Measurements from ENCODE around the gene CBLB.
A peak's percentile ranks its signal among the peaks of the same experiment; 100 is the strongest.

CBLB gene

DNA sequence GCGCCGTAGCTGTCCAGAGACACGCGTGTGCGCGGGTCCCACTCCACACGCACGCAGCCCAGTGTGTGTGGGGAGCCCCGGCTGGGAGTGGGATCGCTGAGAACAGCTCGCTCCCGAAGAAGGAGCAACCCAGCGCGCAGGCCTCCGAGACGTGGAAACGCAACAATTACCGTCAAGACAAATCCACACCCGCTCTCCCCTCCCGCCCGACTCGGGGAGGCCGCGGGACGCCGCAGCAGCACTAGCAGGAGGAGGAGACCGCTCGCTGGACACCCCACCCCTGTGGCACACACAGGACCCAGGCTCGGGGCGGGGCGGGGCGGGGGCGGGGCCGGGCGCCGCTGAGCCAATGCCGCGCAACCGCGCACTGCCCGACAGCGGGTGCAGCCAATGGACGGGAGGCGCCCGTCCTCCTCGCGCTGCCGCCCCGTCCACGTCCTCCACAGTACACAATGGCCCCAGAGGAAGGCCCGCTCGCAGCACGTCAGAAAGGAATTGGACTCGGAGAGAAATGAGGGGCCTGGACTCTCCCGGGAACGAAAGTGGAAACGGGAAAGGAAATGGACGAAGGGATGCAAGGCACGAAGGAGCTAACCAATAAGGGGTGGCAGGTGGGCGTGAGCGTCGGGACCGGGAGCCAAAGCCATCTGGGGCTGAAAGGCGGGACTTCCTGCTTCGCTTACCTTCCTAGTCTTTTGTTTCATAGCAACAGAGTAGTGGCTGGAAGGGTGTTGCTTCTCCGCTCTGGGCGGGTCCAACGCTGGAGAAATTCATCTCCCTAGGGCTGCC, at the start of gene CBLB:
Gene CBLB (minus strand): TSS at position 271 of the 789 bp plus-strand sequence. CDS start 1,435 bp downstream, outside the sequence.
- DNase-seq, result peak; percentile 95

DNA sequence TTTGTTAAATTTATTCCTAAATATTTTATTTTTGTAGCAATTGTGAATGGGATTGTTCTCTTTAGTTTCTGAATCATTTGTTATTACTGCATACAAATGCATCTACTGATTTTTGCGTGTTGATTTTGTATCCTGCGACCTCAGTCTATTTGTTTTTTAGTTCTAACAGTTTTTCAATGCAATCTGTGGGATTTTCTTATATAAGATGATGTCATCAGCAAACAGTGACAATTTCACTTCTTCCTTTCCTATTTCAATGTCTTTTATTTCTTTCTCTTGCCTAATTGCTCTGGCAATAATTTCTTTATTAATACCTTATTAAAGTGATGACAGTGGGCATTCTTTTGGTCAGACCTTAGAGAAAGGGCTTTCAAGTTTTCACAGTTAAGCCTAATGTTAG, 48.0 kb upstream of the CBLB start:
- no peak for DNase-seq

DNA sequence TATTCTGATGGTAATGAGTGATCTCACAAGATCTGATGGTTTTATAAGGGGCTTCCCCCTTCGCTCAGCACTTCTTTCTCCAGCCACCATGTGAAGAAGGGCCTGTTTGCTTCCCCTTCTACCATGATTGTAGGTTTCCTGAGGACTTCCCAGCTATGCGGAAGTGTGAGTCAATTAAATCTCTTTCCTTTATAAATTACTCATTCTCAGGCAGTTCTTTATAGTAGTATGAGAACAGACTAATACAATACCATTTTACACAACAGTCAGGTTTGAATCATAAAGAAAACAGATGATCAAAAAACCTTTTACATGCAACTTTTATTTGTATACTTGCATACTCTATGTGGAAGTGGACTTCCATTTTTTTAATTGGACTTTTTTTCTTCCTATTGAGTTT, 46.7 kb upstream of the CBLB start:
- DNase-seq, result no peak

DNA sequence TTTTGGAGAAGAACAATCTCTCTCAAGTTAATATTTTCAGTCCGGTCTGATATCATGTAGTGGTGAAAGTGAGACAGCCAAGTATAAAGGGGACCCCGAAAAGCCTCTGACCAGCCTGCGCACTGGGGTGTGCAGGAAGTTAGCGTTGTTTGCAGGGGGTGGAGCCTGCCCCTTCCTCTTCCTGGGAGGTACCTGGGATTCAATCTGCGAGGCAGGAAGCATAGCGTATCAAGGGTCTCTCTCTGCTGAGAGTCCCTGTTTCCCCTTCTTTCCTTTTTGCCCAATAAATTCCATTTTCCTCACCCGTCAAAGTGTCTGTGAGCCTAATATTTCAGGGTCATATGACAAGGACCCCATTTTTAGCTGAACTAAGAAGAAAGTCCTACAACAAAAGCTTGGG, 44.8 kb upstream of the CBLB start:
- DNase-seq, result no peak

DNA sequence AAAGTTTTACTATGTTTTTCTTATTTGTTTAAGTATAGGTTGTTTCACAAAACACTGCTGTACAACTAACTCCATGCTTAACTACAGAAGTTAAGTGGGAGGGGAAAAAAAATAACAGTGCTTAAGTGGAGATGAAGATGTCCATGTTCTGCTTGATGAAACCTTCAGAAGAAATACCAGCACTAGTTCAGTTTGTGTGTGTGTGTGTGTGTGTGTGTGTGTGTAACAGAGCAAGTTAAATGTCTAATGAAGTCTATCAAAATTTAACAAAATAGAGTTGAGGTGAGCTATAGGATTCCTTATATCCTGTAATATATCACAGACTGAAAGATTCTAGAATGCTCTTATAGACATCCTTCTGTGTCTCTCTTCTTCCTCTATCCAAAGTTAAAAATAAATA, 44.1 kb upstream of the CBLB start:
- no peak for DNase-seq

DNA sequence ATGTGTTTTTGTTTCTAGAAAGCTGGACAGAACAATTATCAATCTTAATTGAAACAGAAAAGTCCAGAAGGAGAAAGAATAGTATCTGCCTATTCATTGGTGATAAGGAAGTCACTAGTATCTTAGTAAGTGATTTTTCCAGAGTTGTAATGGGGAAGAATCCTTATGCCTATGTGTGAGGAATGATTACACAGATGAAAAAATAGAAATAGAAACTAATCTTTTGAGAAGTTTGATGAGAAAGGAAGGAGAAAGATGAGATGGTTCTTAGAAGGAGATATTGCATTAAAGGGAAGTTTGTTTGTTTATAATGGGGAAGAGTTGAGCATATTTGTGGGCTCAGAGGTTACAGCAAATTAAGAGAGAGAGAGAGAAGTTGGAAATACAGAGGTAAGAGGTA, 42.7 kb upstream of the CBLB start:
- no peak for DNase-seq

DNA sequence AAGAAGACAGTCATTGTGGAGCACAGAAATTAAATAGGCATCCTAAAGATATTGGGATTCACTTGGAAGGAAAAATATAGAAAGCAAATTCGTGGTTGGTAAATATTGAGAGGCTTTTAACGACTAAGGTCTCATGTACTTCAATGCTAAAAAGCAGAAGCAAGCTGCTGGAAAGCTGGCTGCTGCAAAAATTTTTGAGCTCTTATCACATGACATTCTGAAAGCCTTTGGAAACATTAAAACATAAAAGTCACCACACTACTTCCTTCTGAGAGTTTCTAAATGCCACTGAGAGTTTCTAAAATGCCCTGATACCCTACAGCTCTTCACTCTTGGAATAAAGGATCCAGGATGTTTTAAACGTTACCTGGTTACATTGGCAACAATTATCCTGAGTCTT, 39.0 kb upstream of the CBLB start:
- no peak for DNase-seq

DNA sequence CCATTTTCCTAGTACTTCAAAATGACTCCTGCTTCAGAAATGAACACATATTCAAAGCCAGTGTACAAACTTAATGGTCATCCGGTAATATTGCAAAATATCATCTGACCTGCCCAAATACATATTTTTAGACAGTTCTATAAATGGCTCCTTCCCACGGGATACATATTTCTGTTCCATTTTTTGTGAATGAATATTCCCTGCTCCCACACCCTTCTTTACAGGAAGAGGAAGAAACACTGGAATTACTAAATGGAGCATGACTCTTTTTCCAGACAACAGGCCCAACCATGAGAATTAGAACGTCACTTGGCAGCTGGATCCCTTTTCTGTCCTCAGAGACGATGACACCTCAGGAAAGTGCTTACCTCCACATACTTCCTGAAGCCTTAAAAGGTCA, 38.0 kb upstream of the CBLB start:
- no peak for DNase-seq

DNA sequence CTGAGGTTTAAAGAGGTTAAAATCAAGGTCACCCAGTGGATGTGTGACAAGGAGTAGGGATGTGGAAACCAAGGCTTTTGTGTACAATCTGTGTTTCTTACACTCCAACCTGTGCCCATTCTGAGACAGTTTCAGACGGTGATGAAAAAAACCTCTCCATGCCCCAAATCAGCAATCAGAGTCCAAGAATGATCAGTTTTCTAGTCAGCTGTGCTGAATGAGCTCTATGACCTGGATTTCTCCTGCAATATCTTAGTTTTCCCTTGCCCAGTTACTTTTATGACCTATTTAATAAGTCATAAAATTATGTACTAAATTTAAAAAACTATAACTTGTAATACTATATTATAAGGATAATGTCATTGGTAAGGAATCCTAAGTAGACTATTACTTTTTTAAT, 37.5 kb upstream of the CBLB start:
- DNase-seq, result no peak

DNA sequence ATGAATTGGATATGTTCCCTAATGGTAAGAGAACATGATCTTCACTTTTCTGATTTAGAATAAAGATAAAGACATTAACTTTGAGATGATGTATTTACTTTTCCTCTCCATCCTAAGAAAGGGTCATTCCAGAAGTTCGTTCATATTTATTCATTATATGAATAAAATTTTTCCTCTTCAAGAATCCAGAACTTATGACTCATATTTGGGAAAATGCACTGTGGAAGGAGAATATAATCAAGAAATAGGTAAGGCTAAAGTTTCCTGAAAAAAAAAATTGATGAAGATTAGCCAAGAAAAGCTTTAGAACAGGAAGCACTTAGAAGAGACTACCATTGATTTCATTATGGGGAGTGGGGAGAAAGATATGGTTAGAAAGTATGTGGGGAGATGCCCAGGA, 36.5 kb upstream of the CBLB start:
- DNase-seq, result no peak

DNA sequence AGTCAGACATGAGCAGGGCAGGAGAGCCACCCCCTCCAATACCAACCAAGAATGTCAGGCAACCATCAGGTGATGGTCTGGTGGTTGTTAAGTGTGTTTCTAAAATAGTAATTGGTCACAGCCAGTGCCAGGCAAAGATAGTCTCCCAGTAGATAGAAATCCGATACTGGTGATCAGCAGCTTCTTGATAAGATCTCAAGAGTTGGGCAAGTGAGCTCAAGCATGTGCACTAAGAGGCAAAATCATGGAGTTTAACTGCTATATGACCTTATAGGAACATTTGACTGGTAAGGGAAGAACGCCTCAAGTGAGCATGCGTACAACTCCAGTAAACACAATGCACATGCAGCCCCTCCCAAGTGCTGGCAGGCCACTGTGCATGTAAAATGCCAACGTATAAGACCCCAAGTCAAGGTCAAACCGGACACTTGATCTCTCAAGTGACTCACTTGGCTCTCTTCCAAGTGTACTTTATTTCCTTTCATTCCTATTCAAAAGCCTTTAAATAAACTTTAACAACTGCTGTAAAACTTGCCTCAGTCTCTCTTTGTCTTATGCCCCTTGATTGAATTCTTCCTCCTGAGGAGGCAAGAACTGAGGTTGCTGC, 36.0 kb upstream of the CBLB start:
- no peak for DNase-seq

DNA sequence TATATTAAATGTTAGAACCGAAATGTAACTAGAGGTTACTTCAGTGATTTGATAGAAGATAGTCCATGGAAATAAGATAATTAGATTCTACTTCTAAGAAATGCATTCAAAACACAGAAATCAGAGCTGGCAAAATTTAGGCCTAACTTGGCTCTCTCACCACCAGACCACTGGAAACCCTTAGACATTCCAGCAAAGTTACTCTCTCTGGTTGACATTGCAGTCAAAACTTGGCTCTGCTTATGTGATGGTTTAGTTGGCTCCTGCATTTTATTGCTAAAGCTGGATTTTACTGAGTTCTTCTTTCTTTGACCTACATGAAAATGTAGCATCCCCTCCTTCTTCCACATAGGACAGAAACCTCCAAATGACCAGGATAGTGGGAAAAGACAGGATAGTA, 35.4 kb upstream of the CBLB start:
- no peak for DNase-seq

DNA sequence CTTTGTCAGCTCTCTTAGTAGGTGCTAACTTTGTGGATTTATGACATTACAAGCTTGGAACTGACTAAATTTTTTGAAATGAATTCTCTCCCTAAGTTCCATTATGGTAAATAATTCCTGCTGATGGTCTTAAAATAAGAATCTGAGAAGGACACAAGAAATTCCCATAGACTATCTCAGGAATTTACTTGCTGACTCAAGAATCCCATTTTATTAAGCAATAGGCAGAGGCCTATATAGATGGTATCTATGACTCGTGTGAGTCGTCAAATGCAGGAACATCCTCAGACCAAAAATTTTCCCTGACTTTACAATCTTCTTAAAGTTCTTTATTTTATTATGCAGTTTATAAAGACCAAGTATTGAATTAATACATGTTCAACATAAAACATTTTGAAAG, 30.7 kb upstream of the CBLB start:
- DNase-seq, result no peak

DNA sequence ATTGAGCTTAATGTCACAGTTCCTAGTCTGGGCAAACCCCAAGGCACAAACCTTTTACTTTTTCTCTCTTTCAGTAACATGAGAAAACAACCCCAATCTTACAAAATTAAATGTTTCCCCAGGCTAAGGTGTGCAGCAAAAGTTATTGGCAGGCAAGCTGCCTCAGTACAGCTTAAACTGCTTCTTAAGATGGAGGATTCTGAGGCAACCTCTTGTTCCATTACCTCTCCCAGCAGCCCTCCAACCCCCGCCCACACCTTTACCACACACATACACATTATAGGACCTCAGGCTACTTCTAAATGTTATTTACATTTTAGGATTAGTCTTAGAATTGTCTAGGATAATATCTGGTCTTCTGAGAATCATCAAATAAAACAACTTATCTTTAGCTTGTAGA, 22.3 kb upstream of the CBLB start:
- DNase-seq, result no peak

DNA sequence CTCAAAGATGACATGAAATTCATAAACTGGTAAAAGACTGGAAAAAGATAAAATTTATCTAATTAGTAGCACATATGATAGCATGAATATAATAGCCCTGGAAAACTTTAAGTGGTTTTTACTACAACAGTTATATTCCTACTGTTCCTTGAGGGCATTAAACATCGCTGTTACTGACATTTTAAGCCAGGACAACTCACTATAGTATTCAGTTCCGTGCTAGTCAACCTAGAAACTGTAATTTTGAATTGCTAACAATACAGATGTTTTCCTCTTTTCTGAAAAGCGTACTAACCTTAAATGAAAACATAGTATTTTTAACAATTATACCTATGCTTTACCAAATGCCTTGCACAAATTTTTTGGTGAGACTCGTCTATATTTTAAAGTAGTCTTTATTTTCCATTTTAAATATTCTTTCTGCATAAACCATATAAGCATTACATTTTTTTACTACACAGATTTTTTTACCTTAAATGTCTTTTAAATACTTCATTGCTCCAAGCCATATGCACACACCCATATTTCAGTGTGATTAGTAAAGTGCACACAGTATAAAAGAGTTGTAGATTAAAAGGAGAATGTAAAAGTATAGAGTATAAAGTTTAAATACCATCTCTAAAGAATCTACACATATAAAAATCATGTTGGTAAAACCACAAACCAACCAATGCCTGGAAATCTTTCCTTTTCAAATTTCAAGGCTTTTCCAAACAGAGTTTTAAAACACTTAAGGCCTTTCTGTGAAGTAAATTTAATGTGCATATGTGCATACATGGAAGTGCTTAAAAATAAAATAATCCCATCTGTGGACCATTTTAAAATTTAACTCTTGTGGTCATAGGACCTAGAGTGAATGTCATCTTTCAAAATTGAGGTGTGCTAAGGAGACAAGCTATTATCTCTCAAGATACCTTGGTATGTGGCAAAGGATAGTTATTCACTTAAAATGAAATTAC, 20.1 kb upstream of the CBLB start:
- DNase-seq, result no peak

DNA sequence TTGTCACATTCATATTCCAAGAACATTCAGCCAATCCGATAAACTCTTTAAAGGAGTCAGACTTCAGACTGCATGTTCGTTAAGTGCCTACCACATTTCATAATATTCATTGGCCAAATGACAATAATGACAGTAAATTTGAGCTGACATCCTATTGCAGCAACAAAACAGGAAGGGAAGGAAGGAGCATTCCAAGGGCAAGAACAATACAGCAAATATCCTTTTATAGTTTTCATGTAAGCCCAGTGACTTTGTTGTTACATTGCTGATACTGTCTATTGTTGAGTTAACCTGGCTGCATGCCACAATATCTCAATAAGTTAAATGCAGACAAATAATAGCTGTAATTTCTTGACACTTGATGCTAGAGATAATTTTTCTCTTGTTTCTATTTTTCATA, 16.4 kb upstream of the CBLB start:
- no peak for DNase-seq

DNA sequence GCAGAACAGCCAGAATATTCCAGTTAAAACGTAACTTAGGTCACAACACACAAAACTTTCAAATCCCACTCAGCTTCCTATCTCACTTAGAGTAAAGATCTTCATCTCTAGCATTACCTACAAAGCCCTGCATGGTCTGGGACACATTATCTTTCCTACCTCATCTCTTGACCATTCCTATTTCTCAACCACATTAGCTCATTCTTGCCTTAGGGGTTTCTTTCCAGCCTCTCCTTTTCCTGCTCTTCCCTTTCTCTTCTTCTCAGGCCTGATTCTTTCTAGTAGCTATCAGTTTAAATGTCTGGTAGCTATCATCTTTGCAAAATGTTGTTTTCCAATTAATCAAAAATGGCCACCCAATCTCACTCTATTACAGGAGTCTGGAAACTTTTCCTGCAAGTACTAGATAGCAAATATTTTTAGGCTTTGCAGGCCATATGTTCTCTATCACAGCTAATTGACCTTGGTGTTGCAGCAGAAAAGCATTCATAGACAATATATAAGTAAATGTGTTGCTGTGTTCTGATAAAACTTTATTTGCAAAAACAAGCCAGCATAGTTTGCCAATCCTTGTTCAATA, 15.1 kb upstream of the CBLB start:
- DNase-seq, result no peak

DNA sequence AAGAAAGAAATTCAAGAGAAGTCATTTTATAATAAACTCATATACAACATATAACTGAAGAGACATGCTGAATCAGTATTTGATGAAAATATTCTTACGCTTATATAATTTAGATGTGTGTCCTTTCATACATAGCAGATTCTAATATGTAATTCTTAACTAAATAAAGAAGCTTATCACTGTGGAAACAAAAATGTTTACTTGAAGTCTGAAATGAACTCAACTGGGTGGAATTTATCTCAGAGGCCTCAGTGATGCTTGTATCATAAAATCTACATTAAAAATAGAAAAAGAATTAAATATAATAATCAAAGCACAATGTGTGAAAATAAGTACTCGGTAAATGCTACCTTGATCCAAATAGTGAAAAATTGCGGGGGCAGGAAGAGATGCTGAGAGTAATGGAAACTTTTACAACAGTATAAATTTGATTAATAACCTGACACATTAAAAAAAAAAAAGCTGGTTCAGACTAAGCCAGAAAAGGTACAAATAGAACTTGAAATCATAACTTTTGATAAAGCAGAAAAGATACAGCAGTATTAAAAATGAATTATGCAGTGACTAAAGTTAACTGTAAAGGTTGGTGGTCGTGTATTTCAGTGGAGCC, 12.0 kb upstream of the CBLB start:
- DNase-seq, result no peak

DNA sequence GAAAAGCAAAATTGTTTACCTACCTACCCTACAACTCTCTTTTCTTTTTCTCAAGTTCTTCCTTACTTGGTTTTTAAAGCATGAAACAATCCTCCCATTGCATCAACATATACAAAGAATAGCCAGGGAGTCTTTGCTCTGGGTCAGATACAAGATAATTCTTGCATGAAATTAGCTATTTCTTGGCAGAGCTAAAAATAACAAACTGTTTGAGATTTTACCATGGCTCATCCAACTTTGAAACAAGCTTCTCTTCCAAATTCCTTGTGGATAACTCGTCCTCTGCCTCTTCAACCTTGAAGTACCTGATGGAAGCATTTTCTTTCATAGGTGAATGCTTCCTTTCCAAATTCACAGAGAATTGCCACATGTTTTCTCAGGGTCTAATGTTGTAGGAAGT, 9.2 kb upstream of the CBLB start:
- DNase-seq, result no peak

DNA sequence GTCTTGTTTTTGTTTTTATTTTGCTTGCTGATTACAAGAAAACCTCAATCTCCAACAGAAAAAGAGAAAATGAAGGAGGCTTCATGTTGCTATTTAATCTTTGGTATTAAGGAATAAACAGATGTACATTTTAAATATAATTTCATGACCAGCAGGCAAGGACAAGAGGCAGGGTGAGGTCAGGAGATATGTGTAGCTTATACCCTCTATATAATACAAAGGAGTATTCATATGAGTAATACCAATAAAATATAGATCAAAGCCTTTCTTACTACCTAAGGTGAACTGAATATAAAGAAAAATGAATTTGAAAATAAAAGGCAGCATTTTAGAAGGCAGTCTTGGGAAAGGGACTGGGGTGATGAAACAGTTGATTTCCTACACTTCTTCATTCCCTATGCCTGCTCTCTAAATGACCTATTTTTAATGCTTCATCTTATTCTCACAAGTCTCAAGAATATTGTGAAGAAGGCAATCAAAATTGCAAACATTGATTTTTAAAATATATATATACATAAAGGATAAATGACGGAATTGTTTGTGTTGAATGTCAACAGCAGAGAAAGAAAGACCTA, 8.6 kb upstream of the CBLB start:
- DNase-seq, result no peak

DNA sequence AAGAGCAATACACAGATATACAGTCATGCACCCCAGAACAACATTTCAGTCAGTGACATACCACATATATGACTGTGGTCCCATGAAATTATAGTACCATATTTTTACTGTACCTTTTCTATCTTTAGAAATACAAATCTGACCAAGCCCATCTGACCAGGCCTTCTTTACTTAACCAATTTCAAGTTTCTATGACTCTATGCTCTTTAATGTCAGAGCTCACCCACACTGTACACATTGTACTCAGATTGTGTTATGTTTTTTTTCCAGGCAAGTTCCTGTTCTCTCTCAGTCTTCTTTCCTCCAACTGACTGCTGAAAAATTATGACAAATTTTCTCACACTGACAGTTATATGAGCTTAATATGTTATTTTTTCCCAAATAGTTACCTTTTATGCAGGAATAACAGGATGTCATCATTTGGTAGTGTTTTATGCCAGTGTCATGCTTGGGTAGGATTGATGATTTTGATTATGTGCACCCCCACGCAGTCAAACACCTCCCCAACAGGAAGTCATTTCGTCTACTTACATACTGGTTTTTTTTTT, 8.0 kb upstream of the CBLB start:
- no peak for DNase-seq
